ENCODE measurements around the gene UNC5B. TPM values are rescaled to one million over a fixed set of nuclear protein-coding genes. Genes with fewer than 3 reads are reported as not detected.

The UNC5B gene
- total RNA-seq, 4 donors from 2014 or later = 2.2 to 3.7 (median 3.2) TPM

DNA sequence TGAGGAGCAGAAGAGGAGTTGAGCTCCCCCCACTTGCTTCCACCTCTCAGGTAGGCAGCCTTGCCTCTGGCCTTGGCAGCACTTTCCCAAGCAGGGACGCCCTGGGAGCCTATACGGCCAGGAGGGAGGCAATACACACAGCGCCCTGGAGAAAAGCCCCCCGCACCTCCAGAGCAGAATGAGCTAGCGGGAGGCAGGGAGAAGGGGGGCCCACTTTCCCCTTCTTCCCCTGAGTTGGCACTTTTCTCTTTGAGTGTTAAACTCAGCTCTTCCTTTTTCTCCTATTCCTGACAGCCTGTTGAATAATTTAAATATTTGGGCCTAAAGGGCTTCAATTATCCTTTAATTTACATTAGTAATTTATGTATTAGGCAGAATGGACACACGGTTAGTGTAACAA lies 35.8 kb downstream of the UNC5B start:
- Histone ChIP-seq H3K36me3 (no peaks in the 10 kb centered on the region), H3K4me3 (no peak overlapping the region), H3K9me3 (no peaks in the 10 kb centered on the region), H3K27ac (no peak overlapping the region), H3K27me3 (no peaks in the 10 kb centered on the region), H3K4me1 (peaks cover 0 to 30% (median 21%) of the 10 kb centered on the region in 3 donors)
- WGBS, 2 donors (ENCODE audit: low coverage in 1 of 2) = 71 to 75% methylated on average over 1 to 6 of the region's 6 CpGs
- no peak for ATAC-seq
- no peak for TF ChIP-seq EP300 (IDR thresholded peaks at IDR 0.05)

DNA sequence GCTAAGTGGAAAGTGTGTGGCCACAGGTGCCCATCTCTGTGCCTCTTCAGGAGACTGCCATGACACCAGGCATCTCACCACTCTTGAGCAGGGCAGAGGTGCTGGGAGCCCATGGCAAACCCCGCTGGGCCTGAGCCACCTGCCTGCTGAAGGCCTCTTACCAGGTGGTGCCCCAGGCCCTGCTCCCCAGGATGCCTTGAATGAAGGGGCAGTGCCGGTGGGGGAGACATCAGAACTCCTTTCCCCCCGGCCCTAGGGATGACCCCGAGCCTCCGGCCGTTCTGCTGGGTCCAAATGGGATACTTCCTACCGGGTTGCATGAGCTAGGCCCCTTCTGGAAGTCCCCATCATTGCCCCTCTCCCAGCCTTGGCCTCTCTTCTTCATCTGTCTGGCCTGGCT lies 37.6 kb downstream of the UNC5B start:
- TF ChIP-seq EP300 (IDR thresholded peaks at IDR 0.05) (no peak), POLR2AphosphoS5 (IDR thresholded peaks at IDR 0.05) (no peak), POLR2A (IDR thresholded peaks at IDR 0.05) (no peak)
- TF ChIP-seq, protein P1, sequence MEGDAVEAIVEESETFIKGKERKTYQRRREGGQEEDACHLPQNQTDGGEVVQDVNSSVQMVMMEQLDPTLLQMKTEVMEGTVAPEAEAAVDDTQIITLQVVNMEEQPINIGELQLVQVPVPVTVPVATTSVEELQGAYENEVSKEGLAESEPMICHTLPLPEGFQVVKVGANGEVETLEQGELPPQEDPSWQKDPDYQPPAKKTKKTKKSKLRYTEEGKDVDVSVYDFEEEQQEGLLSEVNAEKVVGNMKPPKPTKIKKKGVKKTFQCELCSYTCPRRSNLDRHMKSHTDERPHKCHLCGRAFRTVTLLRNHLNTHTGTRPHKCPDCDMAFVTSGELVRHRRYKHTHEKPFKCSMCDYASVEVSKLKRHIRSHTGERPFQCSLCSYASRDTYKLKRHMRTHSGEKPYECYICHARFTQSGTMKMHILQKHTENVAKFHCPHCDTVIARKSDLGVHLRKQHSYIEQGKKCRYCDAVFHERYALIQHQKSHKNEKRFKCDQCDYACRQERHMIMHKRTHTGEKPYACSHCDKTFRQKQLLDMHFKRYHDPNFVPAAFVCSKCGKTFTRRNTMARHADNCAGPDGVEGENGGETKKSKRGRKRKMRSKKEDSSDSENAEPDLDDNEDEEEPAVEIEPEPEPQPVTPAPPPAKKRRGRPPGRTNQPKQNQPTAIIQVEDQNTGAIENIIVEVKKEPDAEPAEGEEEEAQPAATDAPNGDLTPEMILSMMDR (IDR thresholded peaks at IDR 0.05) = no peak
- H3K36me3 ChIP-seq = no peaks in the 10 kb centered on the region
- H3K4me1 ChIP-seq = peaks cover 0 to 12% (median 6%) of the 10 kb centered on the region in 3 donors
- 67 to 87% methylated on average over 3 to 6 of the region's 7 CpGs for WGBS, 2 donors (ENCODE audit: low coverage in 1 of 2)
- H3K27ac ChIP-seq = no peak overlapping the region
- no peak for ATAC-seq
- H3K9me3 ChIP-seq = no peaks in the 10 kb centered on the region
- H3K4me3 ChIP-seq = no peak overlapping the region
- no peaks in the 10 kb centered on the region for H3K27me3 ChIP-seq

DNA sequence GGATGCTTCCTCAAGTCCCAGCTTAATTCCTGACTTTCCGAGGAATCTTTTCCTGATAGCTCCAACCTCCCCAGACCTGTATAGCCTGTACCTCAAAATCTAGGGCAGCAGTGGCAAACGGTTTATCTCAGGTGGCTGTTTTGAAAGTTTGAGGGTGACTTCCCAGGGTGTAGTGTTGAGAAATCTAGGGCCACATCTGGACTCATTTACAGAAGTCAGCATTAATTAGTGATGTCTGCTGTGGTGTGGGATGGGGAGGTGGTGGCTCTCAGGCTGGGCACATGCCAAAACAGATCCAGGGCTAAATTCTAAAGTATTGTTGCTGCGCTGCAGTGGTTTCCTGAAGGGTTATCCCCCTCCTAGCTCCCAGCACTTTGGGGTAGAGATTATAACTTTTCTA lies 38.0 kb downstream of the UNC5B start:
- no peak for ATAC-seq
- Histone ChIP-seq H3K9me3 (no peaks in the 10 kb centered on the region), H3K4me1 (peaks cover 0 to 11% (median 1%) of the 10 kb centered on the region in 3 donors), H3K36me3 (no peaks in the 10 kb centered on the region), H3K27ac (no peak overlapping the region), H3K4me3 (no peak overlapping the region), H3K27me3 (no peaks in the 10 kb centered on the region)
- WGBS, 2 donors (ENCODE audit: low coverage in 1 of 2) = no CpG with 5 or more reads among the region's 3 CpGs
- TF ChIP-seq POLR2AphosphoS5 (IDR thresholded peaks at IDR 0.05) (no peak), EP300 (IDR thresholded peaks at IDR 0.05) (no peak)
- TF ChIP-seq, protein P1 (IDR thresholded peaks at IDR 0.05) = no peak

DNA sequence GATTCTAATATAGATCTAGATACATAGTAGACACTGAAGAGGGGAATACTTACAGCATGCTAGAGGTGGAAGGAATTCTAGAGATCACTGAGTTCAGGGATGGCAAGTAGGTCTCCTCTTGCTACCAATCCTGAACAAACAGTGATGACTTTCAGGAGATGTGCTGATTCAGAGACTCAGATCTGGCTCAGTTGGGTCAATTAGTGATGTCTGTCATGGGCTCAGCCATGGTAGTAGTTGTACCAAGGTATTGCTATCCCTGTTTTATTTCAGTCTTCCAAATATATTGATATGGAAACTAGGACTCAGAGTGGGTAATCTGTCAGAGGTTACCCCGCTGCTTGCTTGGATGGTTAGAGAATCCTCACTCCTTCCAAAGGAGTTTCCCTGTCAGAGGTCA lies 38.5 kb downstream of the UNC5B start:
- Histone ChIP-seq H3K27ac (no peak overlapping the region), H3K9me3 (no peaks in the 10 kb centered on the region), H3K4me1 (peaks cover 0 to 11% (median 2%) of the 10 kb centered on the region in 3 donors), H3K27me3 (no peaks in the 10 kb centered on the region), H3K4me3 (no peak overlapping the region), H3K36me3 (no peaks in the 10 kb centered on the region)
- TF ChIP-seq EP300 (IDR thresholded peaks at IDR 0.05) (no peak), POLR2A (IDR thresholded peaks at IDR 0.05) (no peak), POLR2AphosphoS5 (IDR thresholded peaks at IDR 0.05) (no peak)
- TF ChIP-seq, protein P1 (IDR thresholded peaks at IDR 0.05) = no peak
- WGBS, 2 donors (ENCODE audit: low coverage in 1 of 2) = 100% methylated on average over 1 of the region's 1 CpG; no CpG with 5 or more reads in 1 of the 2 donors
- ATAC-seq = no peak

DNA sequence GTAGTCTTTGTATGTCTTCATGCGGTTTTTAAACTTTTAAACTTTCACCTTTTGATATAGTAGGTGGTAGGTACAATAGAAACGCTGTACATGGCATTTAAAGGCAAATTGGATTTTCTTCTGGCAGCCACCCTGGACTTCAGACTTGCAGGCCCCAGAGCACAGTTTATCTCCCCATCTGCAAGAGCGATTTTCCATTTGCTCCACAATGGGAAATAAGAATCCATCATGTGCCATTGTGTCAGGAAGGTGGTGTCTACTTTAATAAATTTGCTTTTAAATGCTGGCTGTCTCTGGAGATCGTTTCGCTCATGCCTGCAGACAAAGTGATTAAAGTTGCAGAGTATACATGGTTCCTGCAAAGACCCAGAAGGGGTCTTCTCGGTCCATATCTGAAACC lies 38.9 kb downstream of the UNC5B start:
- H3K4me1 ChIP-seq = peaks cover 0 to 12% (median 3%) of the 10 kb centered on the region in 3 donors
- ATAC-seq = no peak

More for the DNA sequence above, 38.9 kb downstream of the UNC5B start:
- no peaks in the 10 kb centered on the region for H3K36me3 ChIP-seq
- H3K27me3 ChIP-seq = no peaks in the 10 kb centered on the region
- WGBS, 2 donors (ENCODE audit: low coverage in 1 of 2) = 36 to 59% methylated on average over 4 to 6 of the region's 6 CpGs
- H3K4me3 ChIP-seq = no peak overlapping the region
- TF ChIP-seq POLR2AphosphoS5 (IDR thresholded peaks at IDR 0.05) = no peak
- TF ChIP-seq POLR2A (IDR thresholded peaks at IDR 0.05) = no peak
- TF ChIP-seq, protein P1 (IDR thresholded peaks at IDR 0.05) = no peak
- TF ChIP-seq EP300 (IDR thresholded peaks at IDR 0.05) = no peak
- no peak overlapping the region for H3K27ac ChIP-seq
- no peaks in the 10 kb centered on the region for H3K9me3 ChIP-seq

Measured in gastroesophageal sphincter (tissue), 4 donors.